Effector memory CD4-positive, alpha-beta T cell (primary cell): ENCODE measurements around the gene ERBB4.

Source experiments
- DNase-seq, 3 donors: peaks; one replicate each; pipeline ENCODE4 v3.0.0-alpha.2; 2020
- H3K27ac ChIP-seq: 2 replicates; pipeline ENCODE4 v1.7.0; 2013; ENCODE audit warnings: mild to moderate bottlenecking, low read length, moderate library complexity; ENCODE audit not compliant: insufficient read depth, poor library complexity, severe bottlenecking
- H3K27me3 ChIP-seq: replicated peaks from 2 replicates; pipeline ENCODE4 v1.7.0; 2013; ENCODE audit warnings: mild to moderate bottlenecking, low read length; ENCODE audit not compliant: insufficient read depth, control insufficient read depth, poor library complexity, severe bottlenecking
- H3K36me3 ChIP-seq: 2 replicates; pipeline ENCODE4 v1.7.0; 2013; ENCODE audit warnings: mild to moderate bottlenecking, low read length, moderate library complexity; ENCODE audit not compliant: control insufficient read depth, insufficient read depth
- H3K4me1 ChIP-seq: 2 replicates; pipeline ENCODE4 v1.7.0; 2013; ENCODE audit warnings: low read length, mild to moderate bottlenecking; ENCODE audit not compliant: control insufficient read depth, insufficient read depth, poor library complexity, severe bottlenecking
- H3K4me3 ChIP-seq: 2 replicates; pipeline ENCODE4 v1.7.0; 2013; ENCODE audit warnings: low read length, low read depth, mild to moderate bottlenecking; ENCODE audit not compliant: insufficient read depth, poor library complexity, severe bottlenecking
- H3K9me3 ChIP-seq: 2 replicates; pipeline ENCODE4 v1.7.0; 2013; ENCODE audit warnings: mild to moderate bottlenecking, low read length, moderate library complexity; ENCODE audit not compliant: control insufficient read depth

Gene ERBB4

GRCh38 chr2:212001325-212001724, 537.3 kb downstream of the ERBB4 start:
- H3K27me3 ChIP-seq: no peaks in the 10 kb centered on the region
- DNase-seq: no peak
- no peak overlapping the region for H3K27ac ChIP-seq
- no peaks in the 10 kb centered on the region for H3K9me3 ChIP-seq
- H3K4me3 ChIP-seq: no peak overlapping the region
- H3K36me3 ChIP-seq: no peaks in the 10 kb centered on the region
- H3K4me1 ChIP-seq: no peaks in the 10 kb centered on the region

DNA sequence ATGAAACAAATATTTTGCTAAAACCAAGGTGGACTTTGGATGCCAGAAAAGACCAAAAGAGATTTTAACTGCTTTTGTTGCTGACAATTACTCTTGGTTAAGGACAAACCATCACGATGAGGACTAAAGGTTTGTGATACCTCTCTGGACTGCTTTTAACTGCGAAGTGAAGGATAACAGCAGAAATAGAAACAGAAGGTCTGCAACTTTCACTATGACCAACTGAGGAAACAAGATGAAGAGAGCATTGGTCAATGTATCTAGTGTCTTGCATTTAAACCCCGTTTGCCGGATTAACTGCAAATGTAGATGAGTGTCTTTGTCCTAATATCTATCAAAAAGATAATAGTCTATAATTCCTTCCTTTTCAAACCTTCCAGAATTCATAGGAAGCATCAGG, 541.7 kb downstream of the ERBB4 start:
- no peak for DNase-seq
- H3K9me3 ChIP-seq: no peaks in the 10 kb centered on the region
- no peaks in the 10 kb centered on the region for H3K4me1 ChIP-seq

DNA sequence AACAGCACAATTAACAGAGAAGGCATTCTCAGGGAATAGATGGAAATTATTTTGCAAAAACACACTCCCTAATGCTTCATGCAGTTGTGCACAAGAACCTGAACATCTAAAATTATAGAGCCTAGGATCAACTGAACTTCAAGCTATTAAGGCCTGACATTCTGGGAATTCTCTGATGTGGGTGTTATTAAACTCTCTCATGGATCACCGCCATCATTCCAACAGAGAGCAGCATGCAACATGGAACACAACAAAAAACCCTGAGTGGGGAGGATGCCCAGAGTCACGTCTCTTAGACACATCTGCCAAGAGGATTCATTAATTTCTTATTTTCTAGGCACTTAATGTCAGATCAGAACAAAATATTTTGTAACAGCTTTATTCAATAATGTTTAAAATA, 543.8 kb downstream of the ERBB4 start:
- Histone ChIP-seq H3K27me3 (no peaks in the 10 kb centered on the region), H3K4me1 (no peaks in the 10 kb centered on the region), H3K36me3 (no peaks in the 10 kb centered on the region), H3K9me3 (no peaks in the 10 kb centered on the region), H3K4me3 (no peak overlapping the region), H3K27ac (no peak overlapping the region)
- DNase-seq: no peak

More for the DNA sequence above, 541.7 kb downstream of the ERBB4 start:
- Histone ChIP-seq H3K36me3 (no peaks in the 10 kb centered on the region), H3K27ac (no peak overlapping the region), H3K4me3 (no peak overlapping the region), H3K27me3 (no peaks in the 10 kb centered on the region)

GRCh38 chr2:211990335-211990734, 548.3 kb downstream of the ERBB4 start:
- H3K4me1 ChIP-seq: no peaks in the 10 kb centered on the region
- no peaks in the 10 kb centered on the region for H3K27me3 ChIP-seq
- H3K4me3 ChIP-seq: no peak overlapping the region
- H3K9me3 ChIP-seq: no peaks in the 10 kb centered on the region
- DNase-seq: no peak
- no peaks in the 10 kb centered on the region for H3K36me3 ChIP-seq
- no peak overlapping the region for H3K27ac ChIP-seq

DNA sequence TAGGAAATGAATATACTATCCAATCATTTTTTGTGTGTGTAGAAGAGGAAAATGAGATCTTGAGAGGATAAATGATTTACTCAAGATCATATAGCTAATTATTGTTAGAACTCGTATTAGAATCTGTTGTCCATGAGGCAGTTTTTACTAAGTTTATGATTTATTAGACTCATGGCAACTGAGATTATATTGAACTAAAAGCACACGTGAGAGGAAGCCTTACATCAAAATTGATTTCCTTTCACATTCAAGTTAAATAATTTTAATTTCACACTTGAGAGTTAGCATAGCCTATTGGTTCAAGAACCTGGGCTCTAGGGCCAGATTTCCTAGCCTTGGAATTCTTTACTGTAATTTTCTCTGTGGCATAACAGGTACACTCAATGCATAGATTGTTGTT, 552.3 kb downstream of the ERBB4 start:
- Histone ChIP-seq H3K4me1 (no peaks in the 10 kb centered on the region), H3K27ac (no peak overlapping the region), H3K27me3 (no peaks in the 10 kb centered on the region), H3K9me3 (no peaks in the 10 kb centered on the region), H3K4me3 (no peak overlapping the region), H3K36me3 (no peaks in the 10 kb centered on the region)
- DNase-seq: no peak

DNA sequence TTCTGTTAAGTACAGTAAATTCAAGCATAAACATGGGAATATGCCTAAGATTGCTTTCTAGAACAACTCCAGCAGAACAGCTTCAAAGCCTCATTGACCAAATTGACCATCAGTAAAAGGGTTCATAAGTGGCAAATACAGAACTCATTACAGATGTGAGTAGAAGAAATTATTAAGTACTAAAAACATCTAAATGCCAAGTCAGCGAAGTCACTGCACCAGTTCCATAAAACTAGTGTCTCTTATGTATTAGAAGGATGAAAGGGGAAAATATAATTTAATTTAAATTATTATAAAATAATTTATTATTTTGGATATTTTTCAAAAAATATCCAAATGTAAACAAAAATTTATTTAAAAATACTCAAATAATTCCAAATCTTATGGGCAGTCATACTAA, 553.2 kb downstream of the ERBB4 start:
- Histone ChIP-seq H3K4me1 (no peaks in the 10 kb centered on the region), H3K36me3 (no peaks in the 10 kb centered on the region), H3K27me3 (no peaks in the 10 kb centered on the region), H3K27ac (no peak overlapping the region), H3K9me3 (no peaks in the 10 kb centered on the region), H3K4me3 (no peak overlapping the region)
- DNase-seq: no peak

DNA sequence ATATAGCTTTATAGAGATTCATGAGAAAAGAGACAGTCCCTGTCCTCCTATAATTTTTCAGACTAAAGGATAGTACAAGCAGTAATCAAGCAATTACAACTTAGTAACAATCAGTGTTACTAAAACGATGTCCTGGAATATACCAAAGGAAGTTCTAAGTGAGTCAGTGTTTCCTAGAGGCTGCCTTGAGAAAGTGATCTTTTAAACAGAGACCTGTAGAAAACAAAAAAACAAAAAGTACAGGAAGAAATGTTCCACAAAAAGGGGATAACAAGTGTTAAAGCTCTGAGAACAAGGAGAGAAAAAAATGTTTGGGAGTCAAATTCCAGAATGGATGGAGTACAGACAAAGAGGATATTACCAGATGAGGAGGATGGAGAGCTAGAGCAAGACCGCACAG, 556.4 kb downstream of the ERBB4 start:
- no peaks in the 10 kb centered on the region for H3K27me3 ChIP-seq
- H3K9me3 ChIP-seq: no peaks in the 10 kb centered on the region
- H3K27ac ChIP-seq: no peak overlapping the region
- no peak for DNase-seq
- no peak overlapping the region for H3K4me3 ChIP-seq
- H3K4me1 ChIP-seq: no peaks in the 10 kb centered on the region
- H3K36me3 ChIP-seq: no peaks in the 10 kb centered on the region

DNA sequence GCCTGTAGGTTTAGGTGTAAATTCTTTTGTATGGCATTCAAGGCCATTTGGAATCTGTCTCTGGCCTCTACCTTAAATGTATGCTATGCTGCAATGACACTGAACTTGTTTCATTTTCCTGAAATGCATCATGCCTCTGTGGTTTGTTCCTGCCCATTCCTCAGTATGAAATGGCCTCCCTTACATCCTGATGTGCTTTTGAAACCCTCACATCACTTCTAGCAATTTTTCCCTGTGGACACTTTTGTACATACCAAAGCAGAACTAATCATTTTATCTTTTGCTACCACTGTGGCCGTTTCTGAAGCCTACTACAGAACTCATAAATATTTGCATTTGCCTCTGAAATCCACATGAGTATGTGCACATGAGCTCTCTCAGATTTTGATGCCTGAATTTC, 557.2 kb downstream of the ERBB4 start:
- Histone ChIP-seq H3K4me3 (no peak overlapping the region), H3K4me1 (no peaks in the 10 kb centered on the region), H3K27me3 (no peaks in the 10 kb centered on the region), H3K9me3 (no peaks in the 10 kb centered on the region), H3K36me3 (no peaks in the 10 kb centered on the region), H3K27ac (no peak overlapping the region)
- DNase-seq: no peak

GRCh38 chr2:211976076-211976475, 562.5 kb downstream of the ERBB4 start:
- Histone ChIP-seq H3K4me1 (no peaks in the 10 kb centered on the region), H3K27me3 (no peaks in the 10 kb centered on the region), H3K27ac (no peak overlapping the region), H3K4me3 (no peak overlapping the region), H3K36me3 (no peaks in the 10 kb centered on the region), H3K9me3 (no peaks in the 10 kb centered on the region)
- DNase-seq: no peak

- Histone ChIP-seq H3K4me3 (no peak overlapping the region), H3K36me3 (no peaks in the 10 kb centered on the region), H3K9me3 (no peaks in the 10 kb centered on the region), H3K27me3 (no peaks in the 10 kb centered on the region), H3K4me1 (no peaks in the 10 kb centered on the region), H3K27ac (no peak overlapping the region)
- no peak for DNase-seq
Measured at GRCh38 chr2:211967234-211967633, 571.4 kb downstream of the ERBB4 start.

DNA sequence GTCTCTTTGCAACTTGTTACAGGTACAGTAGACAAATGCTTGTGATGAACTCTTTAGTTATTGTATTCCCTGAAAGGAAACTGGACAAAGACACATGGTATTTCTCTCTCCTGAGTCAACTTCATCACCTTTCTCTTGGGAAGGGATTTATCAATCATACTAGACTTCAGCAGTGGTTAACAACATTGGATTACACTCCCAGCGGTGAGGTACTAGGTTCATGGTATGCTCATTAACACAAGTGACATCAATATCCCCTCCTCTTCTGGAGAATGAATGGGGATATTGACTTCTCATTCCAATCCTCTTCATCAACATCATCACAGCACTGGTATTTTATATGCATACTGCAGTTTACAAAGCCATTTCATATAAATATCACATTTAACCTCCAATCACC, 574.6 kb downstream of the ERBB4 start:
- Histone ChIP-seq H3K4me1 (no peaks in the 10 kb centered on the region), H3K4me3 (no peak overlapping the region), H3K27me3 (no peaks in the 10 kb centered on the region), H3K36me3 (no peaks in the 10 kb centered on the region), H3K9me3 (no peaks in the 10 kb centered on the region), H3K27ac (no peak overlapping the region)
- no peak for DNase-seq
